ENCODE results near the gene SLC22A9. TPM values are rescaled to one million over a fixed set of nuclear protein-coding genes. Genes with fewer than 3 reads are reported as not detected.
"Not testable (repeated sequence)": the region's sequence is repeated elsewhere in the genome, so short reads cannot be mapped to it uniquely, and the experiment has no call there.

The SLC22A9 gene
- total RNA-seq, result not detected

- H3K27me3 ChIP-seq, result no peaks in the 10 kb centered on the region
- intact Hi-C loops (cut with DNase I; ENCODE audit: low total_unique reads), result no loop called here
- H3K9me3 ChIP-seq, result no peaks in the 10 kb centered on the region
- H3K4me1 ChIP-seq, result no peaks in the 10 kb centered on the region
- TF ChIP-seq CTCF (IDR thresholded peaks at IDR 0.05) (no peak), POLR2A (IDR thresholded peaks at IDR 0.05) (no peak)
- no peaks in the 10 kb centered on the region for H3K36me3 ChIP-seq
- H3K27ac ChIP-seq, result no peak within 1 kb of the TSS
- DNase-seq, result no peak
- H3K4me3 ChIP-seq, result no peak within 1 kb of the TSS
Observed at GRCh38 chr11:63369165-63369970, at the start of gene SLC22A9. SLC22A9 (plus strand) TSS chr11:63369785; CDS start chr11:63370057, 272 bp downstream.

- peaks cover 0 to 4% of the 10 kb centered on the region in 2 donors for H3K9me3 ChIP-seq
- no peaks in the 10 kb centered on the region for H3K4me1 ChIP-seq
- intact Hi-C loops (cut with DNase I; ENCODE audit: low total_unique reads), result no loop called here
- no peak overlapping the region for H3K4me3 ChIP-seq
- DNase-seq, result no peak
- TF ChIP-seq POLR2A (IDR thresholded peaks at IDR 0.05), result no peak
- no peak for TF ChIP-seq CTCF (IDR thresholded peaks at IDR 0.05)
- no peak overlapping the region for H3K27ac ChIP-seq
- H3K27me3 ChIP-seq, result no peaks in the 10 kb centered on the region
- H3K36me3 ChIP-seq, result no peaks in the 10 kb centered on the region
Observed at GRCh38 chr11:63321723-63322122, 47.9 kb upstream of the SLC22A9 start.

GRCh38 chr11:63335089-63335488 lies 34.5 kb upstream of the SLC22A9 start:
- H3K27me3 ChIP-seq; intact Hi-C loops (cut with DNase I; ENCODE audit: low total_unique reads); H3K9me3 ChIP-seq; H3K36me3 ChIP-seq; H3K4me3 ChIP-seq; H3K27ac ChIP-seq; H3K4me1 ChIP-seq; DNase-seq: not testable (repeated sequence)

GRCh38 chr11:63337070-63337469 lies 32.5 kb upstream of the SLC22A9 start:
- no peaks in the 10 kb centered on the region for H3K4me1 ChIP-seq
- TF ChIP-seq CTCF (IDR thresholded peaks at IDR 0.05) (no peak), POLR2A (IDR thresholded peaks at IDR 0.05) (no peak)
- no peaks in the 10 kb centered on the region for H3K36me3 ChIP-seq
- intact Hi-C loops (cut with DNase I; ENCODE audit: low total_unique reads), result no loop called here
- no peaks in the 10 kb centered on the region for H3K27me3 ChIP-seq
- no peak overlapping the region for H3K27ac ChIP-seq
- DNase-seq, result no peak
- no peaks in the 10 kb centered on the region for H3K9me3 ChIP-seq
- H3K4me3 ChIP-seq, result no peak overlapping the region

GRCh38 chr11:63343130-63343529 lies 26.5 kb upstream of the SLC22A9 start:
- intact Hi-C loops (cut with DNase I; ENCODE audit: low total_unique reads), result no loop called here
- DNase-seq, result no peak
- Histone ChIP-seq H3K9me3 (no peaks in the 10 kb centered on the region), H3K36me3 (no peaks in the 10 kb centered on the region), H3K27ac (no peak overlapping the region), H3K4me1 (no peaks in the 10 kb centered on the region), H3K27me3 (no peaks in the 10 kb centered on the region), H3K4me3 (no peak overlapping the region)
- no peak for TF ChIP-seq POLR2A (IDR thresholded peaks at IDR 0.05)
- TF ChIP-seq CTCF (IDR thresholded peaks at IDR 0.05), result no peak

Measured in uterus (tissue), 4 donors.